Measurements from ENCODE around the gene ADCY4.
"Not testable (repeated sequence)": the region's sequence is repeated elsewhere in the genome, so short reads cannot be mapped to it uniquely, and the experiment has no call there.

ADCY4 gene

GRCh38 chr14:24356208-24356607 lies 21.3 kb upstream of the ADCY4 start:
- Histone ChIP-seq H3K27ac (replicated peaks; ENCODE audit: low read length) (no peak overlapping the region), H3K9me3 (replicated peaks in 1 of 2; ENCODE audit: control insufficient read depth in 2 of 2, insufficient read depth in 1 of 2, low read depth in 1 of 2, low read length in 2 of 2) (no peaks in the 10 kb centered on the region), H3K4ac (ENCODE audit: low read length) (no peak overlapping the region), H3K4me3 (ENCODE audit: low read length in 2 of 2) (no peak overlapping the region), H3K18ac (ENCODE audit: low read length) (no peak overlapping the region), H2AK5ac (ENCODE audit: low read depth, low read length) (no peak overlapping the region), H2BK15ac (ENCODE audit: low read length) (no peak overlapping the region), H3K36me3 (replicated peaks in 1 of 2; ENCODE audit: control insufficient read depth in 2 of 2, insufficient read depth in 2 of 2, low read length in 2 of 2) (no peaks in the 10 kb centered on the region), H3K4me1 (ENCODE audit: control insufficient read depth in 2 of 2, insufficient read depth in 1 of 2, low read depth in 1 of 2, low read length in 2 of 2) (no peaks in the 10 kb centered on the region), H3K23ac (ENCODE audit: low read depth, low read length, poor library complexity) (no peak overlapping the region), H3K79me1 (ENCODE audit: low read depth, low read length) (no peaks in the 10 kb centered on the region), H3K14ac (ENCODE audit: low read length) (no peak overlapping the region), H2BK120ac (ENCODE audit: low read depth, low read length) (no peak overlapping the region), H3K4me2 (ENCODE audit: insufficient read depth, low read length, poor library complexity, severe bottlenecking) (no peak overlapping the region), H2AFZ (ENCODE audit: low read length) (no peak overlapping the region), H4K91ac (ENCODE audit: low read depth, low read length, poor library complexity) (no peak overlapping the region), H3K27me3 (ENCODE audit: control insufficient read depth in 3 of 3, insufficient read depth in 3 of 3, low read depth in 1 of 3, low read length in 3 of 3) (peaks cover 0 to 43% (median 9%) of the 10 kb centered on the region in 3 experiments), H2BK5ac (ENCODE audit: low read length) (no peak overlapping the region), H2BK12ac (ENCODE audit: low read length) (no peak overlapping the region), H3K9ac (ENCODE audit: low read depth, low read length, poor library complexity) (no peak overlapping the region), H4K8ac (ENCODE audit: low read depth, low read length) (no peak overlapping the region)
- DNase-seq (ENCODE audit: low spot score) = no peak
- WGBS, 2 donors (ENCODE audit: extremely low coverage in 2 of 2, insufficient read length in 2 of 2, insufficient replicate concordance in 1 of 2) = no CpG with 5 or more reads among the region's 4 CpGs

- no peak overlapping the region for H3K18ac ChIP-seq (ENCODE audit: low read length)
- H2BK15ac ChIP-seq (ENCODE audit: low read length) = no peak overlapping the region
- H3K9me3 ChIP-seq (replicated peaks in 1 of 2; ENCODE audit: control insufficient read depth in 2 of 2, insufficient read depth in 1 of 2, low read depth in 1 of 2, low read length in 2 of 2) = no peaks in the 10 kb centered on the region
- H3K23ac ChIP-seq (ENCODE audit: low read depth, low read length, poor library complexity) = no peak overlapping the region
- no peak overlapping the region for H3K14ac ChIP-seq (ENCODE audit: low read length)
- no peak overlapping the region for H3K4me2 ChIP-seq (ENCODE audit: insufficient read depth, low read length, poor library complexity, severe bottlenecking)
- H4K8ac ChIP-seq (ENCODE audit: low read depth, low read length) = no peak overlapping the region
- H3K27me3 ChIP-seq (ENCODE audit: control insufficient read depth in 3 of 3, insufficient read depth in 3 of 3, low read depth in 1 of 3, low read length in 3 of 3) = peaks cover 0 to 44% (median 11%) of the 10 kb centered on the region in 3 experiments
- DNase-seq (ENCODE audit: low spot score) = no peak
- H2AFZ ChIP-seq (ENCODE audit: low read length) = no peak overlapping the region
- no peak overlapping the region for H2AK5ac ChIP-seq (ENCODE audit: low read depth, low read length)
- WGBS, 2 donors (ENCODE audit: extremely low coverage in 2 of 2, insufficient read length in 2 of 2, insufficient replicate concordance in 1 of 2) = no CpG with 5 or more reads among the region's 7 CpGs
- H3K36me3 ChIP-seq (replicated peaks in 1 of 2; ENCODE audit: control insufficient read depth in 2 of 2, insufficient read depth in 2 of 2, low read length in 2 of 2) = no peaks in the 10 kb centered on the region
- H2BK5ac ChIP-seq (ENCODE audit: low read length) = no peak overlapping the region
- no peaks in the 10 kb centered on the region for H3K79me1 ChIP-seq (ENCODE audit: low read depth, low read length)
- no peak overlapping the region for H2BK120ac ChIP-seq (ENCODE audit: low read depth, low read length)
- H4K91ac ChIP-seq (ENCODE audit: low read depth, low read length, poor library complexity) = no peak overlapping the region
- no peaks in the 10 kb centered on the region for H3K4me1 ChIP-seq (ENCODE audit: control insufficient read depth in 2 of 2, insufficient read depth in 1 of 2, low read depth in 1 of 2, low read length in 2 of 2)
- H3K27ac ChIP-seq (replicated peaks; ENCODE audit: low read length) = no peak overlapping the region
- no peak overlapping the region for H3K9ac ChIP-seq (ENCODE audit: low read depth, low read length, poor library complexity)
- no peak overlapping the region for H2BK12ac ChIP-seq (ENCODE audit: low read length)
- H3K4me3 ChIP-seq (ENCODE audit: low read length in 2 of 2) = no peak overlapping the region
- no peak overlapping the region for H3K4ac ChIP-seq (ENCODE audit: low read length)
These were observed 20.1 kb upstream of the ADCY4 start for GRCh38 chr14:24355009-24355408.

GRCh38 chr14:24354482-24354825 lies 19.6 kb upstream of the ADCY4 start:
- DNase-seq (ENCODE audit: low spot score); H3K36me3 ChIP-seq (replicated peaks in 1 of 2; ENCODE audit: control insufficient read depth in 2 of 2, insufficient read depth in 2 of 2, low read length in 2 of 2); H2BK15ac ChIP-seq (ENCODE audit: low read length); H4K91ac ChIP-seq (ENCODE audit: low read depth, low read length, poor library complexity); H3K9ac ChIP-seq (ENCODE audit: low read depth, low read length, poor library complexity); H3K4me1 ChIP-seq (ENCODE audit: control insufficient read depth in 2 of 2, insufficient read depth in 1 of 2, low read depth in 1 of 2, low read length in 2 of 2); H3K4me2 ChIP-seq (ENCODE audit: insufficient read depth, low read length, poor library complexity, severe bottlenecking); H3K27ac ChIP-seq (replicated peaks; ENCODE audit: low read length); H3K14ac ChIP-seq (ENCODE audit: low read length); H3K4me3 ChIP-seq (ENCODE audit: low read length in 2 of 2); H2AK5ac ChIP-seq (ENCODE audit: low read depth, low read length); H4K8ac ChIP-seq (ENCODE audit: low read depth, low read length); H3K79me1 ChIP-seq (ENCODE audit: low read depth, low read length); H2BK12ac ChIP-seq (ENCODE audit: low read length); H3K18ac ChIP-seq (ENCODE audit: low read length); H2BK5ac ChIP-seq (ENCODE audit: low read length); H3K4ac ChIP-seq (ENCODE audit: low read length); H2BK120ac ChIP-seq (ENCODE audit: low read depth, low read length); H3K23ac ChIP-seq (ENCODE audit: low read depth, low read length, poor library complexity); H3K9me3 ChIP-seq (replicated peaks in 1 of 2; ENCODE audit: control insufficient read depth in 2 of 2, insufficient read depth in 1 of 2, low read depth in 1 of 2, low read length in 2 of 2); H2AFZ ChIP-seq (ENCODE audit: low read length): not testable (repeated sequence)
- H3K27me3 ChIP-seq (ENCODE audit: control insufficient read depth in 3 of 3, insufficient read depth in 3 of 3, low read depth in 1 of 3, low read length in 3 of 3) = peaks cover 0 to 50% (median 14%) of the 10 kb centered on the region in 3 experiments
- WGBS, 2 donors (ENCODE audit: extremely low coverage in 2 of 2, insufficient read length in 2 of 2, insufficient replicate concordance in 1 of 2) = no CpG with 5 or more reads among the region's 3 CpGs

- Histone ChIP-seq H4K91ac (ENCODE audit: low read depth, low read length, poor library complexity) (no peak overlapping the region), H2BK12ac (ENCODE audit: low read length) (no peak overlapping the region), H2BK120ac (ENCODE audit: low read depth, low read length) (no peak overlapping the region), H3K9me3 (replicated peaks in 1 of 2; ENCODE audit: control insufficient read depth in 2 of 2, insufficient read depth in 1 of 2, low read depth in 1 of 2, low read length in 2 of 2) (no peaks in the 10 kb centered on the region), H4K8ac (ENCODE audit: low read depth, low read length) (no peak overlapping the region), H3K27me3 (ENCODE audit: control insufficient read depth in 3 of 3, insufficient read depth in 3 of 3, low read depth in 1 of 3, low read length in 3 of 3) (peaks cover 0 to 54% (median 14%) of the 10 kb centered on the region in 3 experiments), H2BK15ac (ENCODE audit: low read length) (no peak overlapping the region), H3K4me2 (ENCODE audit: insufficient read depth, low read length, poor library complexity, severe bottlenecking) (no peak overlapping the region), H3K18ac (ENCODE audit: low read length) (no peak overlapping the region), H3K4me3 (ENCODE audit: low read length in 2 of 2) (no peak overlapping the region), H2BK5ac (ENCODE audit: low read length) (no peak overlapping the region), H3K27ac (replicated peaks; ENCODE audit: low read length) (no peak overlapping the region), H3K4ac (ENCODE audit: low read length) (no peak overlapping the region), H2AFZ (ENCODE audit: low read length) (no peak overlapping the region), H3K79me1 (ENCODE audit: low read depth, low read length) (no peaks in the 10 kb centered on the region), H3K4me1 (ENCODE audit: control insufficient read depth in 2 of 2, insufficient read depth in 1 of 2, low read depth in 1 of 2, low read length in 2 of 2) (no peaks in the 10 kb centered on the region), H2AK5ac (ENCODE audit: low read depth, low read length) (no peak overlapping the region), H3K23ac (ENCODE audit: low read depth, low read length, poor library complexity) (no peak overlapping the region), H3K9ac (ENCODE audit: low read depth, low read length, poor library complexity) (no peak overlapping the region), H3K14ac (ENCODE audit: low read length) (no peak overlapping the region), H3K36me3 (replicated peaks in 1 of 2; ENCODE audit: control insufficient read depth in 2 of 2, insufficient read depth in 2 of 2, low read length in 2 of 2) (no peaks in the 10 kb centered on the region)
- WGBS, 2 donors (ENCODE audit: extremely low coverage in 2 of 2, insufficient read length in 2 of 2, insufficient replicate concordance in 1 of 2) = no CpG with 5 or more reads among the region's 5 CpGs
- no peak for DNase-seq (ENCODE audit: low spot score)
These were observed 18.9 kb upstream of the ADCY4 start for GRCh38 chr14:24353559-24354481.
